RWPE2 (cell line): ENCODE measurements around the gene BAD.

Experiments used
- ATAC-seq: fragments of 200-7000 bp; cut with Tn5 transposase; 3 replicates; pipeline ENCODE4 v1.9.1; 2021; ENCODE audit warnings: low read depth
- DNase-seq: peaks from one replicate; pipeline ENCODE4 v3.0.0-alpha.2; 2020; ENCODE audit warnings: low spot score
- H3K27ac ChIP-seq: fragments of 450-650 bp; 2 replicates; pipeline ENCODE4 v1.5.1; 2017; ENCODE audit warnings: mild to moderate bottlenecking; ENCODE audit not compliant: poor library complexity, severe bottlenecking
- H3K27me3 ChIP-seq: fragments of 250-450 bp; sonication (Bioruptor Pico); 2 replicates; pipeline ENCODE4 v1.5.1; 2021; ENCODE audit warnings: mild to moderate bottlenecking, moderate library complexity; ENCODE audit not compliant: insufficient read depth, poor library complexity, severe bottlenecking
- H3K36me3 ChIP-seq: fragments of 250-450 bp; sonication (Bioruptor Pico); 2 replicates; pipeline ENCODE4 v1.5.1; 2020; ENCODE audit warnings: low read depth, mild to moderate bottlenecking, moderate library complexity
- H3K4me1 ChIP-seq: fragments of 250-450 bp; sonication (Bioruptor Pico); 2 replicates; pipeline ENCODE4 v1.5.1; 2021; ENCODE audit warnings: mild to moderate bottlenecking, moderate library complexity; ENCODE audit not compliant: insufficient read depth, poor library complexity, severe bottlenecking
- H3K4me3 ChIP-seq: fragments of 250-450 bp; sonication (Bioruptor Pico); 2 replicates; pipeline ENCODE4 v1.5.1; 2021; ENCODE audit warnings: mild to moderate bottlenecking, moderate library complexity; ENCODE audit not compliant: severe bottlenecking
- H3K9me3 ChIP-seq: fragments of 250-450 bp; sonication (Bioruptor Pico); 2 replicates; pipeline ENCODE4 v1.5.1; 2021; ENCODE audit warnings: mild to moderate bottlenecking, moderate library complexity; ENCODE audit not compliant: severe bottlenecking
- CTCF ChIP-seq: fragments of 450-650 bp; IDR thresholded peaks from one replicate; pipeline ENCODE4 v1.5.1; 2017; ENCODE audit warnings: mild to moderate bottlenecking, moderate library complexity; ENCODE audit not compliant: poor library complexity, severe bottlenecking

Gene BAD

GRCh38 chr11:64237484-64237951, 46.9 kb downstream of the BAD start:
- H3K4me1 ChIP-seq, result peaks cover 9% of the 10 kb centered on the region
- H3K4me3 ChIP-seq, result no peak overlapping the region
- H3K27ac ChIP-seq, result no peak overlapping the region
- no peaks in the 10 kb centered on the region for H3K27me3 ChIP-seq
- H3K9me3 ChIP-seq, result no peaks in the 10 kb centered on the region
- peaks cover 18% of the 10 kb centered on the region for H3K36me3 ChIP-seq
- ATAC-seq (no peak), DNase-seq (peak; percentile 71)
- no peak for TF ChIP-seq CTCF

GRCh38 chr11:64235437-64236161, 48.9 kb downstream of the BAD start:
- peaks cover 15% of the 10 kb centered on the region for H3K36me3 ChIP-seq
- H3K9me3 ChIP-seq, result no peaks in the 10 kb centered on the region
- no peak for ATAC-seq
- no peak for TF ChIP-seq CTCF
- DNase-seq, result peak; percentile 69
- peak overlapping the region; percentile 54 for H3K4me3 ChIP-seq
- H3K27me3 ChIP-seq, result no peaks in the 10 kb centered on the region
- H3K27ac ChIP-seq, result peak overlapping the region; percentile 56
- peaks cover 8% of the 10 kb centered on the region for H3K4me1 ChIP-seq

- Histone ChIP-seq H3K27ac (peak overlapping the region; percentile 56), H3K4me1 (peaks cover 4% of the 10 kb centered on the region), H3K4me3 (peak overlapping the region; percentile 54), H3K9me3 (no peaks in the 10 kb centered on the region), H3K27me3 (no peaks in the 10 kb centered on the region), H3K36me3 (peaks cover 15% of the 10 kb centered on the region)
- no peak for TF ChIP-seq CTCF
- ATAC-seq, result peak; percentile 35; the same call in 2 of the 3 replicates
- DNase-seq, result no peak
Measured at GRCh38 chr11:64234647-64235379, 49.7 kb downstream of the BAD start.

- Histone ChIP-seq H3K4me3 (peak within 1 kb of the TSS; percentile 54), H3K4me1 (no peaks in the 10 kb centered on the region), H3K27ac (peak within 1 kb of the TSS; percentile 56), H3K36me3 (peaks cover 15% of the 10 kb centered on the region), H3K27me3 (no peaks in the 10 kb centered on the region), H3K9me3 (no peaks in the 10 kb centered on the region)
- DNase-seq (no peak), ATAC-seq (peak; percentile 49)
- TF ChIP-seq CTCF, result no peak
Measured at GRCh38 chr11:64233913-64234586, 50.4 kb downstream of the BAD start, which contains the start of gene VEGFB. VEGFB (plus strand) TSS chr11:64234584; CDS start chr11:64234834, 250 bp downstream.
